ENCODE results near the gene CCDC9B.
A peak's percentile ranks its signal among the peaks of the same experiment; 100 is the strongest.

The CCDC9B gene

GRCh38 chr15:40363611-40364010 lies 22.9 kb upstream of the CCDC9B start:
- H3K4me3 ChIP-seq (ENCODE audit: low read depth, low read length), result no peak overlapping the region
- TF ChIP-seq, protein P1, sequence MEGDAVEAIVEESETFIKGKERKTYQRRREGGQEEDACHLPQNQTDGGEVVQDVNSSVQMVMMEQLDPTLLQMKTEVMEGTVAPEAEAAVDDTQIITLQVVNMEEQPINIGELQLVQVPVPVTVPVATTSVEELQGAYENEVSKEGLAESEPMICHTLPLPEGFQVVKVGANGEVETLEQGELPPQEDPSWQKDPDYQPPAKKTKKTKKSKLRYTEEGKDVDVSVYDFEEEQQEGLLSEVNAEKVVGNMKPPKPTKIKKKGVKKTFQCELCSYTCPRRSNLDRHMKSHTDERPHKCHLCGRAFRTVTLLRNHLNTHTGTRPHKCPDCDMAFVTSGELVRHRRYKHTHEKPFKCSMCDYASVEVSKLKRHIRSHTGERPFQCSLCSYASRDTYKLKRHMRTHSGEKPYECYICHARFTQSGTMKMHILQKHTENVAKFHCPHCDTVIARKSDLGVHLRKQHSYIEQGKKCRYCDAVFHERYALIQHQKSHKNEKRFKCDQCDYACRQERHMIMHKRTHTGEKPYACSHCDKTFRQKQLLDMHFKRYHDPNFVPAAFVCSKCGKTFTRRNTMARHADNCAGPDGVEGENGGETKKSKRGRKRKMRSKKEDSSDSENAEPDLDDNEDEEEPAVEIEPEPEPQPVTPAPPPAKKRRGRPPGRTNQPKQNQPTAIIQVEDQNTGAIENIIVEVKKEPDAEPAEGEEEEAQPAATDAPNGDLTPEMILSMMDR (IDR thresholded peaks at IDR 0.05; ENCODE audit: insufficient read depth, low read length, missing control alignments), result no peak
- DNase-seq (ENCODE audit: low read depth, low spot score), result no peak
- POLR2A ChIA-PET, result no interaction called here
- CTCF ChIA-PET, result interaction anchor here (0.9 to 11.0 kb wide), 4 partner anchors 8 to 58 kb away, joined by 3 to 138 read pairs (median 40); partner anchors contain the start of gene CCDC9B

DNA sequence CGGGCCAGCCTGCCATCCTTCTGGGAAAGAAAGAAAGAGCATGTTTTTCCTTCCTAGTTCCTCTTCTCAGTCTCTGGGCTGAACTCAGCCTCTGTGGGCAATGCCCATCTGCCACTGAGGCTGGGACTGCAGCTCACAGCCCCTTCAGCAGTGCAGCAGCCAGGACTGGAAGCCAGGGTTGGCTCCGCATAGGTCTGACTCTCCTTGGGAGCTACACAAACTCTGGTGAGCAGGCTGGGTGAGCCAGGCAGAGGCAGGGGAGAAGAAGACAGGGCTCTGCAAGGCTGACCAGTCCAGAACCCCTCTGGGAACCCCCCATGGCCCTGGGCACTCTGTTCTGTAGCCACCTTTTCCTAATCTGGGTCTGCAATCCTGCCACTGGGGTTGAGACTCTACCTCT lies 20.9 kb upstream of the CCDC9B start:
- POLR2A ChIA-PET, result no interaction called here
- CTCF ChIA-PET, result interaction anchor here (1.0 to 2.9 kb wide), 2 partner anchors 10 to 17 kb away, joined by 3 to 10 read pairs; no protein-coding TSS in a partner anchor
- TF ChIP-seq, protein P1 (IDR thresholded peaks at IDR 0.05; ENCODE audit: insufficient read depth, low read length, missing control alignments), result no peak
- DNase-seq (ENCODE audit: low read depth, low spot score), result no peak
- H3K4me3 ChIP-seq (ENCODE audit: low read depth, low read length), result no peak overlapping the region

- no peak overlapping the region for H3K4me3 ChIP-seq (ENCODE audit: low read depth, low read length)
- TF ChIP-seq, protein P1 (IDR thresholded peaks at IDR 0.05; ENCODE audit: insufficient read depth, low read length, missing control alignments), result no peak
- DNase-seq (ENCODE audit: low read depth, low spot score), result no peak
- ChIA-PET POLR2A (no interaction called here), CTCF (interaction anchor here (0.8 to 2.9 kb wide), 6 partner anchors 9 to 85 kb away, joined by 3 to 10 read pairs (median 4); no protein-coding TSS in a partner anchor)
Measured at GRCh38 chr15:40360015-40360414, 19.3 kb upstream of the CCDC9B start.

GRCh38 chr15:40358471-40359353 lies 18.0 kb upstream of the CCDC9B start:
- H3K4me3 ChIP-seq (ENCODE audit: low read depth, low read length), result peak overlapping the region; percentile 55
- TF ChIP-seq, protein P1 (IDR thresholded peaks at IDR 0.05; ENCODE audit: insufficient read depth, low read length, missing control alignments), result no peak
- ChIA-PET CTCF (interaction anchor here (1.2 to 8.3 kb wide), 4 partner anchors 10 to 63 kb away, joined by 3 to 166 read pairs (median 46); partner anchors contain the start of genes CCDC9B and INAFM2), POLR2A (no interaction called here)
- no peak for DNase-seq (ENCODE audit: low read depth, low spot score)

DNA sequence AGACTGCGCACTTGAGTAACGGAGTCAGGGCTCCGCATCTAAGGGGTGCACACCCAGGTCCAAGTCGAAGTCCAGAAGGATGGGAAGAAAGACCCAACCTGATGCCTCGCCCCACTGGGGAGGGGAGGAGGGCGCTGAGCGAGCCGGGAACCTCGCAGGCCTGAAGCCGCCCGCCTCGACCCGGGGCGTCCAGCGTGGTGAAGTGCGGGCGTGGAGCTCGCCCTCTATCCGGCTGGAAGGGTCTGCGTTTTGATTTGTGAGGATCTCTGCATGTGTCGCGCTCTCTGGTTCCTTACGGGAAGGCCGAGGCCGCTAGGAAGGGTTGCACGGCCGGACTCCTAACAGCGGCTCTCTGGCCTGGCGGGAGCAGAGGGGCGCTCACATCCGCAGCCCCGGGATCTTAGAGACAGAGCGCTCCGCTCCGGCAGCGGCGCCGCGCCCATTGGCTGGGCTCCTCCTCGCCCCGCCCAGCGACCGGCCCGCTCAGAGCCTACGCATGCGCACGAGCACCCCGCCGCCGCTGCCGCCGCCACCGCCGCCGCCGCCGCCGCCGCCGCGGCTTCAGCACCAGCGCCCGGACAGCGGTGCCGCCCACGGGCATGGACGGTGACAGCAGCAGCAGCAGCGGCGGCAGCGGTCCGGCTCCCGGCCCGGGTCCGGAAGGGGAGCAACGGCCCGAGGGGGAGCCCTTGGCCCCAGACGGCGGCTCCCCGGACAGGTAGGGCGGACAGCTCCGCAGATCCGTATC lies 17.2 kb upstream of the CCDC9B start, which contains the start of gene DISP2:
Gene DISP2, plus strand, starts transcription at position 497 of the 748 bp plus-strand sequence. Its CDS starts 103 bp downstream, at position 600.
- ChIA-PET CTCF (interaction anchor here (1.0 to 8.3 kb wide), 6 partner anchors 11 to 83 kb away, joined by 3 to 166 read pairs (median 5); partner anchors contain the start of genes CCDC9B and INAFM2), POLR2A (interaction anchor here (0.9 to 1.0 kb wide), 3 partner anchors 14 to 56 kb away, joined by 3 read pairs; no protein-coding TSS in a partner anchor)
- no peak for DNase-seq (ENCODE audit: low read depth, low spot score)
- TF ChIP-seq, protein P1 (IDR thresholded peaks at IDR 0.05; ENCODE audit: insufficient read depth, low read length, missing control alignments), result no peak
- H3K4me3 ChIP-seq (ENCODE audit: low read depth, low read length), result peak within 1 kb of the TSS; percentile 61

Measured in AG04449 (cell line).